ENCODE data around the gene CTXND1. TPM values are rescaled to one million over a fixed set of nuclear protein-coding genes. Genes with fewer than 3 reads are reported as not detected.

CTXND1 gene
- total RNA-seq, 1 experiment from 2014 or later: not detected

GRCh38 chr15:80240276-80240675 is 11.7 kb downstream of the CTXND1 start:
- no peak overlapping the region for H3K56ac ChIP-seq (ENCODE audit: insufficient read length, low read depth, low read length)
- no peak overlapping the region for H4K5ac ChIP-seq (ENCODE audit: insufficient read length, low read depth, low read length)
- no peak overlapping the region for H3K4me3 Mint-ChIP-seq
- H4K20me1 ChIP-seq (ENCODE audit: control insufficient read depth, insufficient read depth, insufficient read length): no peaks in the 10 kb centered on the region
- H3K36me3 Mint-ChIP-seq (ENCODE audit: insufficient read depth in 1 of 3, low read depth in 3 of 3): no peaks in the 10 kb centered on the region
- H3K27ac Mint-ChIP-seq: no peak overlapping the region; a peak in 1 of 7 replicates
- no peak overlapping the region for H2AFZ ChIP-seq (ENCODE audit: low read length)
- H3K4me2 ChIP-seq (ENCODE audit: insufficient read depth, insufficient read length, low read length): no peak overlapping the region
- no peak overlapping the region for H2BK15ac ChIP-seq (ENCODE audit: low read depth, low read length)
- no peak overlapping the region for H2BK120ac ChIP-seq (ENCODE audit: low read depth, low read length, poor library complexity, severe bottlenecking)
- peaks cover 9% of the 10 kb centered on the region for H3K27me3 Mint-ChIP-seq (ENCODE audit: low read depth)
- H2BK20ac ChIP-seq (ENCODE audit: low read depth, low read length, poor library complexity, severe bottlenecking): no peak overlapping the region
- no CpG with 5 or more reads among the region's 4 CpGs for WGBS (ENCODE audit: extremely low coverage, insufficient read length, low lambda C conversion rate)
- no peak for DNase-seq
- no peak overlapping the region for H3K18ac ChIP-seq (ENCODE audit: insufficient read length, low read depth, low read length)
- TF ChIP-seq CTCF (conservative IDR thresholded peaks at IDR 0.05): no peak
- no peak overlapping the region for H3K14ac ChIP-seq (ENCODE audit: insufficient read depth, low read length)
- H2BK12ac ChIP-seq (ENCODE audit: insufficient read length, low read depth, low read length): no peak overlapping the region
- H3K4me1 Mint-ChIP-seq: peaks cover 9 to 11% of the 10 kb centered on the region in 2 experiments
- H3K23me2 ChIP-seq (ENCODE audit: insufficient read length, low read depth, low read length, poor library complexity, severe bottlenecking): no peaks in the 10 kb centered on the region
- H3K4ac ChIP-seq (ENCODE audit: low read depth, low read length): no peak overlapping the region
- no peaks in the 10 kb centered on the region for H3K4me1 ChIP-seq (ENCODE audit: insufficient read depth, low read length)
- no peak overlapping the region for H4K8ac ChIP-seq (replicated peaks; ENCODE audit: insufficient read length, low read depth, low read length)
- no peak overlapping the region for H4K91ac ChIP-seq (ENCODE audit: insufficient read length, low read depth, low read length)
- no peak overlapping the region for H3K27ac ChIP-seq (ENCODE audit: insufficient read length, low read depth, low read length)
- H3K79me1 ChIP-seq (ENCODE audit: insufficient read depth, low read depth, low read length, poor library complexity, severe bottlenecking): no peaks in the 10 kb centered on the region
- no peak overlapping the region for H3T11ph ChIP-seq (ENCODE audit: low read length)
- no peak overlapping the region for H3K23ac ChIP-seq (ENCODE audit: insufficient read length, low read depth, low read length)
- H3K79me2 ChIP-seq (ENCODE audit: insufficient read depth, low read length): no peaks in the 10 kb centered on the region
- H3K9ac ChIP-seq (ENCODE audit: extremely low read depth, insufficient read length, low read length): no peak overlapping the region
- no peak overlapping the region for H2BK5ac ChIP-seq (ENCODE audit: insufficient read length, low read length)
- H3K9me3 ChIP-seq (ENCODE audit: control insufficient read depth, low read depth, low read length): no peaks in the 10 kb centered on the region
- no peak overlapping the region for H2AK5ac ChIP-seq (ENCODE audit: insufficient read length, low read length)
- H3K27me3 ChIP-seq (ENCODE audit: insufficient read depth, low read length): no peaks in the 10 kb centered on the region
- no peaks in the 10 kb centered on the region for H3K9me3 Mint-ChIP-seq
